ENCODE results near the gene CA10. TPM values are rescaled to one million over a fixed set of nuclear protein-coding genes. Genes with fewer than 3 reads are reported as not detected.

CA10 gene
- polyA plus RNA-seq, 1 experiment = not detected

- TF ChIP-seq CTCF (IDR thresholded peaks at IDR 0.05; ENCODE audit: low read depth, low read length) = no peak
- ChIA-PET POLR2A (no interaction called here), CTCF (no interaction called here)
- H3K27ac ChIP-seq (ENCODE audit: low read depth, low read length) = no peak overlapping the region
- H3K27me3 ChIP-seq (ENCODE audit: control insufficient read depth, insufficient read depth, low read length) = no peaks in the 10 kb centered on the region
- DNase-seq (ENCODE audit: low read depth, low spot score) = no peak
- H3K9me3 ChIP-seq (ENCODE audit: control insufficient read depth, insufficient read depth, low read length) = peaks cover 8% of the 10 kb centered on the region; the same call in 1 of the 2 replicates
- H3K4me3 ChIP-seq (ENCODE audit: low read depth, low read length) = no peak overlapping the region
Measured at GRCh38 chr17:51907041-51907440, 251.5 kb downstream of the CA10 start.

GRCh38 chr17:51904379-51904778 lies 254.1 kb downstream of the CA10 start:
- no peak for TF ChIP-seq CTCF (IDR thresholded peaks at IDR 0.05; ENCODE audit: low read depth, low read length)
- CTCF ChIA-PET = no interaction called here
- H3K4me3 ChIP-seq (ENCODE audit: low read depth, low read length) = no peak overlapping the region
- H3K27me3 ChIP-seq (ENCODE audit: control insufficient read depth, insufficient read depth, low read length) = no peaks in the 10 kb centered on the region
- peaks cover 11% of the 10 kb centered on the region; the same call in 1 of the 2 replicates for H3K9me3 ChIP-seq (ENCODE audit: control insufficient read depth, insufficient read depth, low read length)
- H3K27ac ChIP-seq (ENCODE audit: low read depth, low read length) = no peak overlapping the region
- POLR2A ChIA-PET = no interaction called here
- DNase-seq (ENCODE audit: low read depth, low spot score) = no peak

GRCh38 chr17:51901242-51901641 lies 257.3 kb downstream of the CA10 start:
- Histone ChIP-seq H3K9me3 (ENCODE audit: control insufficient read depth, insufficient read depth, low read length) (peaks cover 3% of the 10 kb centered on the region; the same call in 1 of the 2 replicates), H3K4me3 (ENCODE audit: low read depth, low read length) (no peak overlapping the region), H3K27me3 (ENCODE audit: control insufficient read depth, insufficient read depth, low read length) (no peaks in the 10 kb centered on the region), H3K27ac (ENCODE audit: low read depth, low read length) (no peak overlapping the region)
- no peak for DNase-seq (ENCODE audit: low read depth, low spot score)
- no peak for TF ChIP-seq CTCF (IDR thresholded peaks at IDR 0.05; ENCODE audit: low read depth, low read length)
- CTCF ChIA-PET = no interaction called here
- POLR2A ChIA-PET = no interaction called here

- H3K27me3 ChIP-seq (ENCODE audit: control insufficient read depth, insufficient read depth, low read length) = no peaks in the 10 kb centered on the region
- no peak for DNase-seq (ENCODE audit: low read depth, low spot score)
- H3K27ac ChIP-seq (ENCODE audit: low read depth, low read length) = no peak overlapping the region
- POLR2A ChIA-PET = no interaction called here
- CTCF ChIA-PET = no interaction called here
- H3K4me3 ChIP-seq (ENCODE audit: low read depth, low read length) = no peak overlapping the region
- H3K9me3 ChIP-seq (ENCODE audit: control insufficient read depth, insufficient read depth, low read length) = peaks cover 10% of the 10 kb centered on the region
- no peak for TF ChIP-seq CTCF (IDR thresholded peaks at IDR 0.05; ENCODE audit: low read depth, low read length)
Measured at GRCh38 chr17:51891936-51892335, 266.6 kb downstream of the CA10 start.

- Histone ChIP-seq H3K27me3 (ENCODE audit: control insufficient read depth, insufficient read depth, low read length) (no peaks in the 10 kb centered on the region), H3K4me3 (ENCODE audit: low read depth, low read length) (no peak overlapping the region), H3K27ac (ENCODE audit: low read depth, low read length) (no peak overlapping the region), H3K9me3 (ENCODE audit: control insufficient read depth, insufficient read depth, low read length) (peaks cover 10% of the 10 kb centered on the region)
- POLR2A ChIA-PET = no interaction called here
- DNase-seq (ENCODE audit: low read depth, low spot score) = no peak
- no peak for TF ChIP-seq CTCF (IDR thresholded peaks at IDR 0.05; ENCODE audit: low read depth, low read length)
- CTCF ChIA-PET = no interaction called here
Measured at GRCh38 chr17:51890710-51891109, 267.8 kb downstream of the CA10 start.
